ENCODE results near the gene C4BPA.

The C4BPA gene

DNA sequence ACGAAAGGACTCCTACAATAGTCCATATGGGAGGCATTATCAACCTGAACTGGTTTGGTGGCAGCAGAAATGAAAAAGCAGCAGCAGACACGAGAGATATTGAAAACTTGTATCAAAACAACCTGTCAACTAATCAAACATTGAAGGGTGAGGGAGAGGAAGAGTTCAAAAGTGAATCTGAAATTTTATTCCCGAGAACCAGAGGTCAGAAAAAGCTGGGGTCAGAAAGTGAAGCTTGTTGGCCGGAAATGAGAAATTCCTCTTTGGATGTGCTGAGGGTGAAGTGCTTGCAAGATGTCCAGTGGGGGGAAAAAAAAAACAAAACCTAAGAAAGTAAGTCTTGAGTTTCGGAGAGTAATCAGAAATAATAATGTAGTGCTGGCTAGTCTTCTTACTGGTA is 1.9 kb upstream of the C4BPA start:
- TF ChIP-seq, protein P1, sequence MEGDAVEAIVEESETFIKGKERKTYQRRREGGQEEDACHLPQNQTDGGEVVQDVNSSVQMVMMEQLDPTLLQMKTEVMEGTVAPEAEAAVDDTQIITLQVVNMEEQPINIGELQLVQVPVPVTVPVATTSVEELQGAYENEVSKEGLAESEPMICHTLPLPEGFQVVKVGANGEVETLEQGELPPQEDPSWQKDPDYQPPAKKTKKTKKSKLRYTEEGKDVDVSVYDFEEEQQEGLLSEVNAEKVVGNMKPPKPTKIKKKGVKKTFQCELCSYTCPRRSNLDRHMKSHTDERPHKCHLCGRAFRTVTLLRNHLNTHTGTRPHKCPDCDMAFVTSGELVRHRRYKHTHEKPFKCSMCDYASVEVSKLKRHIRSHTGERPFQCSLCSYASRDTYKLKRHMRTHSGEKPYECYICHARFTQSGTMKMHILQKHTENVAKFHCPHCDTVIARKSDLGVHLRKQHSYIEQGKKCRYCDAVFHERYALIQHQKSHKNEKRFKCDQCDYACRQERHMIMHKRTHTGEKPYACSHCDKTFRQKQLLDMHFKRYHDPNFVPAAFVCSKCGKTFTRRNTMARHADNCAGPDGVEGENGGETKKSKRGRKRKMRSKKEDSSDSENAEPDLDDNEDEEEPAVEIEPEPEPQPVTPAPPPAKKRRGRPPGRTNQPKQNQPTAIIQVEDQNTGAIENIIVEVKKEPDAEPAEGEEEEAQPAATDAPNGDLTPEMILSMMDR (IDR thresholded peaks at IDR 0.05; ENCODE audit: extremely low read depth, insufficient read depth, missing control alignments): no peak
- in situ Hi-C loops (cut with MboI; ENCODE audit: low pct_unique_long_range_greater_than_20kb, low sequenced_read_pairs, unreplicated experiment): no loop called here
- DNase-seq (ENCODE audit: low spot score): no peak

DNA sequence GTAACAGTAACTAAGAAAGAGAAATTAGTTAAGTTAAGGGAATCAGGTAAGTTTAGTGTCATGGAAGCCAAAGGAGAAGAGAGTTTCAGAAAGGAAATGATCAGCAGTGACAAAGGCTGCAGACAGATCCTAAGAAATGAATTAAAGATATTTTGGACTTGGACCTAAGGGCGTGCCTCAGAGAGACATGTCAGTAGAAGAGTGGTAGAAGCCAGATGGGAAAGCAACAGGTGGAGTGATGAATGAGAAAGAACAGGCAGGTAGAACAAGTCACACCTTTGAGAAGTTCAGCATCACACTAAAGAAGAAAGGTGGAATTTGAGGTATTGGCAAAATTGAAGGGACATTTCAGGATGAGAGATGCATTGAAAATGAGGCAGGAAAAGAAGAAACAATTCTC is 1.4 kb upstream of the C4BPA start:
- in situ Hi-C loops (cut with MboI; ENCODE audit: low pct_unique_long_range_greater_than_20kb, low sequenced_read_pairs, unreplicated experiment): no loop called here

DNA sequence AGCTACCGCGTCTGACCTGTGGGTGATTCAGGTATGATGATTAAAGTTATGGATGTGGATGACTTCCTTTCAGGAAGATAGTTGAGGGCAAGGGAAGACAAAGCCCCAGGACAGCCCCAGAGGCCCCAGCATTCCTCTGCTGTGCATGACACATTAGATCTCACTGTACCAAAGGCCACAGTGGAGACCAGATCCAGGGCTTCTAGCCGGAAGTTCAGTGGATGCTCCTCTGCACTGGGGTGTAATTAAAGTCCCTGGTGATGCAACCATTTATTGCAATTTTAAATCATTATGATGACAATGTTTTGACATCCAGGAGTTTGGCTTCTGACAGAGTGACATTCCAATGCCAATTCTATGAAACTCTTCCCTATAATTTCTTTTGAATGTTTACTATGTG is 5.0 kb downstream of the C4BPA start:
- DNase-seq (ENCODE audit: low spot score): no peak
- in situ Hi-C loops (cut with MboI; ENCODE audit: low pct_unique_long_range_greater_than_20kb, low sequenced_read_pairs, unreplicated experiment): no loop called here
- TF ChIP-seq, protein P1 (IDR thresholded peaks at IDR 0.05; ENCODE audit: extremely low read depth, insufficient read depth, missing control alignments): no peak

More for the DNA sequence above, 1.4 kb upstream of the C4BPA start:
- no peak for DNase-seq (ENCODE audit: low spot score)
- TF ChIP-seq, protein P1 (IDR thresholded peaks at IDR 0.05; ENCODE audit: extremely low read depth, insufficient read depth, missing control alignments): no peak

DNA sequence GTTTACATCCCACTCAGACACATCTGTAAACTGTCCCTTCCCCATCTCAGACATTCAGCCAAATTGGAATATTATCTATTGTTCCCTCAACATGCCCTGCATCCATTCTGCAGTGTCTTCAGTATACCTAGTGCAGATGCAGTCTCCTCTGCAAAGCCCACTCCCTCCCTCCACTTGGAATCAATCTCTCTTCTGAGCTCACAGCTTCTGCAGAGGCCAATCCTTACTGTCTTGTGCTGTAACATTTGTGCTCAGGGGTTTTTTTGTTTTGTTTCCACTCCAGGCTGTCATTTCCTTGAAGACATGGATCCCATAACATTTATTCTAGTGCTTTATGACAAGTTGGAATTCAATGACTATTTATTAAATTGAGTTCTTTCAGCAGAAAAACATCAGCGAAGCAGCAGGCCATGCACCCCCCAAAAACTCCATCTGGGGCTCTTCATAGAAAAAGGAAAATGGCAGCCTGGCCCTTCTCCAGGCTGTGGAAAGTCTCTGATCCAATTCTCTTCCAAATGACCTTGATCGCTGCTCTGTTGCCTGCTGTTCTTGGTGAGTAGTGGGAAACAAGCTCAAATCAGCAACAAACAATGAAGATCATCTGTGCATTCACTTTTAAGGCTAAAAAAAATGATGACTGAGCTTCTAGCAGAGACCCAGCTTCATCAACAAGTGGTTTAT is 8.7 kb downstream of the C4BPA start:
- DNase-seq (ENCODE audit: low spot score): no peak
- in situ Hi-C loops (cut with MboI; ENCODE audit: low pct_unique_long_range_greater_than_20kb, low sequenced_read_pairs, unreplicated experiment): no loop called here
- TF ChIP-seq, protein P1 (IDR thresholded peaks at IDR 0.05; ENCODE audit: extremely low read depth, insufficient read depth, missing control alignments): no peak

DNA sequence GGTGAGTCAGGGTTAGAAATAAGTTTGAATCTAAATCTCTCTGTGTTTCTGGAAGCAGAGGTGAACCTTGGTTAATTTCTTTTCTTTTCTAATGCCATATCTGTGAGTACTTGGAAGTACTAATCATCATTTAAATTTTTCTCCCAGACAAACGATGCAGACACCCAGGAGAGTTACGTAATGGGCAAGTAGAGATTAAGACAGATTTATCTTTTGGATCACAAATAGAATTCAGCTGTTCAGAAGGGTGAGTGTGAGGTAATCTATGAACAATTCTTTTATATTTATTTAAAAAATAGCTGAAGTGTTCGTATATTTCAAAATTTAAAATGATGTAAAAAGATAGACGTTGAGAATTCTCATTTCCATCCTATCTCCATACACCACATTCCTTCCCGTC is 11.2 kb downstream of the C4BPA start:
- in situ Hi-C loops (cut with MboI; ENCODE audit: low pct_unique_long_range_greater_than_20kb, low sequenced_read_pairs, unreplicated experiment): no loop called here
- TF ChIP-seq, protein P1 (IDR thresholded peaks at IDR 0.05; ENCODE audit: extremely low read depth, insufficient read depth, missing control alignments): no peak
- no peak for DNase-seq (ENCODE audit: low spot score)

DNA sequence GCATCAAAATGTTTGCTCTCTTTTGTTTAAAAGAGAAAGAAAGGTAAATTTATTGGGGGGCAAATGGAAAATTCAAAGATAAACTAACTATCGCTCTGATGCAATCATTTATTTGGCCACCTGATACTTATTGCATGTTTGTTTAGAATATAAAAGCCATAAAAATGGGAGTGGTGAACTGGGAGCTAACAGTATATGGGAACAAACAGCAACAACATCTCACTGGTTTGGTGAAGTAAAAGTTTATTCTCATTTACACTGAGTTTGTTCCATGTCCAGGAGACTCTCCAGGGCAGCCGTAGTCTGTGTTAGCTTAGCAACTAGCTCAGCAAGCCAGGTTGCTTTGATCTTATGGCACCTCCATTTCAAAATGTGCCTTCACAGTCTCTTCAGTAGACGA is 20.4 kb downstream of the C4BPA start:
- TF ChIP-seq, protein P1 (IDR thresholded peaks at IDR 0.05; ENCODE audit: extremely low read depth, insufficient read depth, missing control alignments): no peak
- in situ Hi-C loops (cut with MboI; ENCODE audit: low pct_unique_long_range_greater_than_20kb, low sequenced_read_pairs, unreplicated experiment): no loop called here
- no peak for DNase-seq (ENCODE audit: low spot score)
